ACC112 (cell line): ENCODE measurements around the gene PASK.
"Not testable (repeated sequence)": the region's sequence is repeated elsewhere in the genome, so short reads cannot be mapped to it uniquely, and the experiment has no call there.

ENCODE experiments used
- H2AFZ ChIP-seq: fragments of 200-600 bp; sonication (generic); one replicate; pipeline ENCODE4 v1.6.0; 2017; ENCODE audit warnings: antibody characterized with exemption, low read length; ENCODE audit not compliant: unreplicated experiment
- H3K27ac ChIP-seq: fragments of 200-600 bp; sonication (generic); 2 replicates; pipeline ENCODE4 v1.5.1; 2014; ENCODE audit warnings: low read depth, mild to moderate bottlenecking, antibody characterized with exemption, low read length, moderate library complexity
- H3K27me3 ChIP-seq: fragments of 200-600 bp; sonication (generic); 2 replicates; pipeline ENCODE4 v1.6.1; 2014; ENCODE audit warnings: mild to moderate bottlenecking, antibody characterized with exemption, low read length, moderate library complexity, mixed read lengths; ENCODE audit not compliant: insufficient read depth
- H3K36me3 ChIP-seq: fragments of 200-600 bp; sonication (generic); 2 replicates; pipeline ENCODE4 v1.6.1; 2016; ENCODE audit warnings: mild to moderate bottlenecking, antibody characterized with exemption, low read length, moderate library complexity, mixed read lengths; ENCODE audit not compliant: insufficient read depth
- H3K4me1 ChIP-seq: fragments of 200-600 bp; sonication (generic); one replicate; pipeline ENCODE4 v1.6.1; 2016; ENCODE audit warnings: low read length, mixed read lengths; ENCODE audit not compliant: insufficient read depth, unreplicated experiment, control insufficient read depth
- H3K4me3 ChIP-seq: fragments of 200-600 bp; sonication (generic); 2 replicates; pipeline ENCODE4 v1.5.1; 2014; ENCODE audit warnings: mild to moderate bottlenecking, low read depth, low read length
- H3K79me2 ChIP-seq: fragments of 200-600 bp; sonication (generic); one replicate; pipeline ENCODE4 v1.6.0; 2016; ENCODE audit warnings: low read length; ENCODE audit not compliant: control insufficient read depth, unreplicated experiment, insufficient read depth

Gene PASK

DNA sequence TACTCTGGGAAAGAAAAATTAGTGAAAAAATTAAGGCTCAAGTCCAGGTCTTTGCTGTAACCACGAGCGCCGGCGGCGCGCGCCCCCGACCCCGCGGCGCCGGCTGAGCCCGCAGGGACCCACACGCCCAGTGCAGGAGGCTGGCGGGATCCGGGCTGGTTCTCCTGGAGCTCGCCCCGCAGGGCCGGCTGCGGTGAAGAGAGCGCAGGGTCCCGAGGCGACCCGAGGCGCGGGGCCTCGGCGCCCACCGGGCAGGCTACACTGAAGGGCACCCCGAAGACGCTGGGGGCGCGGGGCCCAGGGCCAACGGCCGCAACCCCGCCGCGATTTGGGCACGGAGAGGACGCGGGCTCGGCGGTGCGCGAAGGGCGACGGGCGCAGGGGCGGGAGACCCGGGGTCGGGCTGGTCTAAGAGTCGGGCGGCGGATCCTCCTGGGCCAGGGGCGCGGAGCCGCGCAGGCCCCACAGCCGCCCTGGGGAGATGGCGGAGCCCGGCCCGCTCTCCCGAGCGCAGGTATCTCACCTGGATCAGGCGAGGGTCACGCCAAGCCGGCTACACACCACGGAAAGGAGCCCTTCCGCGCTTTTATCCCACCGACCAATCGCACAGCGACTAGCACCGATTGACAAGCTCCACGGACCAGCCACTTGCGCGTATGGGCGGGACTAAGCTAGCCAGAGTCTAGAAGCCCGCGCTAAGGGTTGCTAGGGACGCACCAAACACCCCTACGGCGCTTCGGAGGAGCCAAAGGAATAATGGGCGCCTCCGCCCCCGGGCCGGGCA lies at the start of gene PASK:
PASK (minus strand) TSS at position 582 of the 784 bp plus-strand sequence. CDS start 6,440 bp downstream, outside the sequence.
- Histone ChIP-seq H2AFZ (peak within 1 kb of the TSS; percentile 82), H3K36me3 (no peaks in the 10 kb centered on the region), H3K27me3 (no peaks in the 10 kb centered on the region), H3K4me3 (peak within 1 kb of the TSS; percentile 87), H3K4me1 (peaks cover 23% of the 10 kb centered on the region), H3K79me2 (peaks cover 16% of the 10 kb centered on the region), H3K27ac (peak within 1 kb of the TSS; percentile 42; the same call in 1 of the 2 replicates)

GRCh38 chr2:241198381-241199279 lies 49.4 kb upstream of the PASK start:
- Histone ChIP-seq H3K4me1 (no peaks in the 10 kb centered on the region), H3K4me3 (no peak overlapping the region), H3K79me2 (no peaks in the 10 kb centered on the region), H3K36me3 (no peaks in the 10 kb centered on the region), H3K27ac (no peak overlapping the region), H2AFZ (no peak overlapping the region), H3K27me3 (no peaks in the 10 kb centered on the region)

GRCh38 chr2:241197947-241198346 lies 48.7 kb upstream of the PASK start:
- Histone ChIP-seq H3K4me1 (no peaks in the 10 kb centered on the region), H3K4me3 (no peak overlapping the region), H3K36me3 (no peaks in the 10 kb centered on the region), H2AFZ (no peak overlapping the region), H3K27ac (no peak overlapping the region), H3K27me3 (no peaks in the 10 kb centered on the region), H3K79me2 (no peaks in the 10 kb centered on the region)

- not testable (repeated sequence) for H3K79me2 ChIP-seq, H3K36me3 ChIP-seq, H3K4me1 ChIP-seq, H3K4me3 ChIP-seq, H2AFZ ChIP-seq, H3K27ac ChIP-seq, H3K27me3 ChIP-seq
Observed at GRCh38 chr2:241197246-241197645, 48.0 kb upstream of the PASK start.

DNA sequence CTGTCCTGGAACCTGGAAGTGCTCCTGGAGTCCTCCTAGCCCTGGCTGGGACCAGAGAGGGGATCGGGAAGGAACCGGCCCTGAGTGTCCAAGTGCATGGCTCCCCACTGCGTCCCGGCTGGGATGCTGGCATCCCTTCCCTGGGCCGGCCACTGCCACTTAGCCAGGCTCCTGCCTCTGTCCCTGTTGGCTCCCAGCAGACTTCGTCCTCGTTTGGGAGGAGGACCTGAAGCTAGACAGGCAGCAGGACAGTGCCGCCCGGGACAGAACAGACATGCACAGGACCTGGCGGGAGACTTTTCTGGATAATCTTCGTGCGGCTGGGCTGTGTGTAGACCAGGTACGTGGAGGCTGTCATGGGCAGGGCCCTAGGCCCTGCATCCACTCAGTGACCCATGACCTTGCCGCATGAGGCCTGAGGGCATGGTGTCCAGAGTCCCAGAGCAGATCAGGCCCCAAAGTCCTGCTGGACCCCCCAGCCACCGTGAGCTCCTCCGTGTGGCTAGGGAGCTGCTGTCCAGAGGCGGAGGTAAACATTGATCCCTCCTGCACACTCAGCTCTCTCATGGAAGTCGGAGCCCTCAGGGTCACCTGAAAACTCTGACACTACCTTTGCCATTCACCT lies 46.3 kb upstream of the PASK start:
- no peaks in the 10 kb centered on the region for H3K36me3 ChIP-seq
- H3K79me2 ChIP-seq, result no peaks in the 10 kb centered on the region
- H3K4me1 ChIP-seq, result no peaks in the 10 kb centered on the region
- no peaks in the 10 kb centered on the region for H3K27me3 ChIP-seq
- no peak overlapping the region for H3K4me3 ChIP-seq
- H2AFZ ChIP-seq, result no peak overlapping the region
- no peak overlapping the region for H3K27ac ChIP-seq

DNA sequence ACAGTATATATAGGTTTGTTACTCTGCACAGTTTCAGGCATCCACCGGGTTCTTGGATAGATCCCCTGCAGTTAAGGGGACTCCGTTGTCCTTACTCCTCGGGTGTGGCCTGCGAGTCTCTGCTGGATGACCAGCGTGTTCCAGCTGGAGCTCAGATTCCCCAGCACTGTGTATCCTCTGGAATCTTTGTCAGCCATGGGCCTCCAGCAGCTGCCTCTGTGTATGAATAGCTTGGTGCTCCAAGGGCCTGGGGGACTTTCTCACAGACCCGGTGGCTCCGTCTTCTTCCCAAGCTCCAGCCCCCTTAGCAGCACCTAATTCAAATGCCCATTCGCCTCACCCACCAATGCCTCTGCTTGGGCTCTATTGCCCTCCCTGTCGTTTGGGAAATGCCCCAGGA lies 45.5 kb upstream of the PASK start:
- H3K4me1 ChIP-seq, result no peaks in the 10 kb centered on the region
- H3K79me2 ChIP-seq, result no peaks in the 10 kb centered on the region
- H3K4me3 ChIP-seq, result no peak overlapping the region
- H3K27ac ChIP-seq, result no peak overlapping the region
- H3K27me3 ChIP-seq, result no peaks in the 10 kb centered on the region
- H3K36me3 ChIP-seq, result no peaks in the 10 kb centered on the region
- no peak overlapping the region for H2AFZ ChIP-seq

GRCh38 chr2:241193271-241193670 lies 44.0 kb upstream of the PASK start:
- Histone ChIP-seq H3K4me3 (no peak overlapping the region), H3K4me1 (no peaks in the 10 kb centered on the region), H3K79me2 (no peaks in the 10 kb centered on the region), H3K36me3 (no peaks in the 10 kb centered on the region), H3K27me3 (peaks cover under 1% of the 10 kb centered on the region; the same call in 1 of the 2 replicates), H2AFZ (no peak overlapping the region), H3K27ac (no peak overlapping the region)

GRCh38 chr2:241191081-241191480 lies 41.8 kb upstream of the PASK start:
- Histone ChIP-seq H3K4me1 (no peaks in the 10 kb centered on the region), H3K36me3 (no peaks in the 10 kb centered on the region), H3K4me3 (no peak overlapping the region), H3K79me2 (no peaks in the 10 kb centered on the region), H2AFZ (no peak overlapping the region), H3K27ac (no peak overlapping the region), H3K27me3 (peaks cover 4% of the 10 kb centered on the region; the same call in 1 of the 2 replicates)

- no peak overlapping the region for H3K27ac ChIP-seq
- no peaks in the 10 kb centered on the region for H3K36me3 ChIP-seq
Observed at GRCh38 chr2:241190291-241190981, 41.2 kb upstream of the PASK start.

DNA sequence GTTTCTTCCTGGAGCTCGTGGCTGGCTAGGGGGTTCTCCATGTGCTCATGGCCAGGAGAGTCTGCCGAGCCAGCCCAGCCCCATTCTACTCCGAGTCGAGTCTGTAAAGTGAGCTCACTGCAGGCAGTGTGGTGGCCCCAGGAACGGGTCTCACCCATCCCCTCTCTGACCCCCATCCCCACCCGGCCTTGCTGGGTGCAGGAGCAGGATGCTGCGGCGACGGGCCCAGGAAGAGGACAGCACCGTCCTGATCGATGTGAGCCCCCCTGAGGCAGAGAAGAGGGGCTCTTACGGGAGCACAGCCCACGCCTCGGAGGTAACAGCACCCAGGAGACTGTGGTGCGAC lies 40.6 kb upstream of the PASK start:
- H3K27me3 ChIP-seq, result peaks cover 4% of the 10 kb centered on the region; the same call in 1 of the 2 replicates
- no peaks in the 10 kb centered on the region for H3K4me1 ChIP-seq
- no peaks in the 10 kb centered on the region for H3K36me3 ChIP-seq
- H3K79me2 ChIP-seq, result no peaks in the 10 kb centered on the region
- no peak overlapping the region for H2AFZ ChIP-seq
- H3K4me3 ChIP-seq, result no peak overlapping the region
- H3K27ac ChIP-seq, result no peak overlapping the region

More at GRCh38 chr2:241190291-241190981, 41.2 kb upstream of the PASK start:
- peaks cover 4% of the 10 kb centered on the region; the same call in 1 of the 2 replicates for H3K27me3 ChIP-seq
- no peak overlapping the region for H2AFZ ChIP-seq
- no peaks in the 10 kb centered on the region for H3K4me1 ChIP-seq
- no peak overlapping the region for H3K4me3 ChIP-seq
- no peaks in the 10 kb centered on the region for H3K79me2 ChIP-seq
